PC-3 (cell line): ENCODE measurements around the gene FRK. TPM values are rescaled to one million over a fixed set of nuclear protein-coding genes. Genes with fewer than 3 reads are reported as not detected.
A peak's percentile ranks its signal among the peaks of the same experiment; 100 is the strongest.

Experiments used
- ATAC-seq: fragments of 200-7000 bp; cut with Tn5 transposase; 2 replicates; pipeline ENCODE4 v1.9.1; 2020; ENCODE audit warnings: mild to moderate bottlenecking, moderate library complexity
- BruUV-seq: library from RNA; stranded (reverse); fragments of 400-500 nt; replicated peaks from 2 replicates; lab custom pipeline; 2021; lab: Mats Ljungman, UMichigan
- CTCF ChIA-PET: fragments of 300-600 bp; sonication (Branson Sonifier 250); formaldehyde crosslinking; loops from one replicate; lab custom pipeline; 2022; ENCODE audit warnings: antibody characterized with exemption; lab: Charles Lee
- POLR2A ChIA-PET: fragments of 300-600 bp; sonication (Branson Sonifier 250); formaldehyde crosslinking; loops from one replicate; lab custom pipeline; 2022; ENCODE audit warnings: antibody characterized with exemption; ENCODE audit not compliant: unreplicated experiment; lab: Charles Lee
- DNase-seq: peaks from one replicate; pipeline ENCODE4 v3.0.0-alpha.2; 2015
- H2AFZ ChIP-seq: fragments of 300-600 bp; sonication (generic); 2 replicates; pipeline ENCODE4 v1.6.0; 2016; ENCODE audit warnings: antibody characterized with exemption, low read length
- H3F3A ChIP-seq: fragments of 300-600 bp; sonication (generic); one replicate; pipeline ENCODE4 v1.6.0; 2017; ENCODE audit warnings: antibody characterized with exemption, low read length, control low read depth, mild to moderate bottlenecking; ENCODE audit not compliant: unreplicated experiment
- H3K27ac ChIP-seq: fragments of 300-600 bp; sonication (generic); 2 replicates; pipeline ENCODE4 v1.5.1; 2016; ENCODE audit warnings: mild to moderate bottlenecking, low read length
- H3K27me3 ChIP-seq: fragments of 300-600 bp; sonication (generic); 2 replicates; pipeline ENCODE4 v1.6.1; 2016; ENCODE audit warnings: low read length, mixed read lengths
- H3K36me3 ChIP-seq: fragments of 300-600 bp; sonication (generic); 2 replicates; pipeline ENCODE4 v1.6.1; 2016; ENCODE audit warnings: low read depth, mixed run types, low read length, mixed read lengths
- H3K4me1 ChIP-seq: fragments of 300-600 bp; sonication (generic); 2 replicates; pipeline ENCODE4 v1.5.1; 2016; ENCODE audit warnings: low read length; ENCODE audit not compliant: insufficient read depth
- H3K4me2 ChIP-seq: fragments of 300-600 bp; sonication (generic); 2 replicates; pipeline ENCODE4 v1.6.0; 2016; ENCODE audit warnings: low read length
- H3K4me3 ChIP-seq: fragments of 300-600 bp; sonication (generic); 2 replicates; pipeline ENCODE4 v1.5.1; 2016; ENCODE audit warnings: mild to moderate bottlenecking, low read length, mixed read lengths
- H3K79me2 ChIP-seq: fragments of 300-600 bp; sonication (generic); 2 replicates; pipeline ENCODE4 v1.6.1; 2017; ENCODE audit warnings: low read length, mixed read lengths
- H3K9ac ChIP-seq: fragments of 300-600 bp; sonication (generic); 2 replicates; pipeline ENCODE4 v1.6.0; 2016; ENCODE audit warnings: mild to moderate bottlenecking, low read length
- H3K9me2 ChIP-seq: fragments of 300-600 bp; sonication (generic); replicated peaks from 2 replicates; pipeline ENCODE4 v1.6.1; 2016; ENCODE audit warnings: mixed run types, low read length, mixed read lengths
- H3K9me3 ChIP-seq: fragments of 300-600 bp; sonication (generic); 2 replicates; pipeline ENCODE4 v1.6.1; 2016; ENCODE audit warnings: low read length, mixed read lengths
- H4K20me1 ChIP-seq: fragments of 300-600 bp; sonication (generic); 2 replicates; pipeline ENCODE4 v1.6.1; 2016; ENCODE audit warnings: low read length, mixed read lengths
- EZH2 ChIP-seq: fragments of 300-600 bp; sonication (generic); IDR thresholded peaks from one replicate; pipeline ENCODE4 v1.6.1; 2017; ENCODE audit warnings: antibody characterized with exemption, mild to moderate bottlenecking, low read length; ENCODE audit not compliant: unreplicated experiment
- EZH2phosphoT487 ChIP-seq: fragments of 300-600 bp; sonication (generic); IDR thresholded peaks from 2 replicates; pipeline ENCODE4 v1.6.1; 2018; ENCODE audit warnings: mild to moderate bottlenecking, antibody characterized with exemption, low read length, borderline replicate concordance
- intact Hi-C: fragments of 100-400 bp; cut with micrococcal nuclease; formaldehyde crosslinking; loops from 2 replicates; pipeline ENCODE4 v1.9.0; 2023
- total RNA-seq: library from RNA; depleted of rRNA; stranded (reverse); fragments of >200 nt; gene quantifications from 2 replicates; pipeline ENCODE4 v1.2.3, GENCODE V29; 2014
- TF ChIP-seq, protein P1 (sequence below): fragments of 300-600 bp; sonication (generic); conservative IDR thresholded peaks from 2 replicates; pipeline ENCODE4 v1.5.1; 2017; ENCODE audit warnings: antibody characterized with exemption, low read depth, mild to moderate bottlenecking, low read length

Gene FRK
- total RNA-seq, 1 experiment from 2014 or later: 0.66 TPM

DNA sequence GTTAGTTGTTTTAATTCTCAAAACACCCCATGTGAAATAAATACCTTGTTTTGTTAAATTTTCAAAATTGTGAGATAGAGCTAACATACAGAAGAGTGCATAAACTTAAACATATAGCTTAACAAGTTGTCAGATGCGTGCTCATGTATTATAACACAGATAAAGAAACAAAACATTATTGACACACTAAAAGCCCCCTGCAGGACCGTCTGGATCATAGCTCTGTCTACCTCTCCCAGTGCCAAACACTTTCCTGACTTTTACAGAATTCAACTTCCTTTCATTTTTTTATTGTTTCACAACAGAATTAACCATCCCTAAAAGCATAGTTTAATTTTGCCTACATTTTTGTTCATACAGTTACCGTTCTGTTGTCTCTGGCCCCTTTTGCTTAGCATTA, 17.8 kb upstream of the FRK start:
- DNase-seq: no peak
- BruUV-seq: no TSS peak
- Histone ChIP-seq H3F3A (no peaks in the 10 kb centered on the region), H3K27ac (no peak overlapping the region), H3K4me3 (no peak overlapping the region), H3K4me1 (peaks cover 13% of the 10 kb centered on the region), H3K9me3 (no peaks in the 10 kb centered on the region), H3K9me2 (no peaks in the 10 kb centered on the region), H3K4me2 (no peak overlapping the region), H3K36me3 (no peaks in the 10 kb centered on the region), H4K20me1 (no peaks in the 10 kb centered on the region), H2AFZ (no peak overlapping the region), H3K9ac (no peak overlapping the region), H3K79me2 (no peaks in the 10 kb centered on the region), H3K27me3 (no peaks in the 10 kb centered on the region)
- no peak for ATAC-seq
- TF ChIP-seq EZH2: no peak
- TF ChIP-seq EZH2phosphoT487: no peak
- TF ChIP-seq, protein P1, sequence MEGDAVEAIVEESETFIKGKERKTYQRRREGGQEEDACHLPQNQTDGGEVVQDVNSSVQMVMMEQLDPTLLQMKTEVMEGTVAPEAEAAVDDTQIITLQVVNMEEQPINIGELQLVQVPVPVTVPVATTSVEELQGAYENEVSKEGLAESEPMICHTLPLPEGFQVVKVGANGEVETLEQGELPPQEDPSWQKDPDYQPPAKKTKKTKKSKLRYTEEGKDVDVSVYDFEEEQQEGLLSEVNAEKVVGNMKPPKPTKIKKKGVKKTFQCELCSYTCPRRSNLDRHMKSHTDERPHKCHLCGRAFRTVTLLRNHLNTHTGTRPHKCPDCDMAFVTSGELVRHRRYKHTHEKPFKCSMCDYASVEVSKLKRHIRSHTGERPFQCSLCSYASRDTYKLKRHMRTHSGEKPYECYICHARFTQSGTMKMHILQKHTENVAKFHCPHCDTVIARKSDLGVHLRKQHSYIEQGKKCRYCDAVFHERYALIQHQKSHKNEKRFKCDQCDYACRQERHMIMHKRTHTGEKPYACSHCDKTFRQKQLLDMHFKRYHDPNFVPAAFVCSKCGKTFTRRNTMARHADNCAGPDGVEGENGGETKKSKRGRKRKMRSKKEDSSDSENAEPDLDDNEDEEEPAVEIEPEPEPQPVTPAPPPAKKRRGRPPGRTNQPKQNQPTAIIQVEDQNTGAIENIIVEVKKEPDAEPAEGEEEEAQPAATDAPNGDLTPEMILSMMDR: no peak
- POLR2A ChIA-PET: no interaction called here
- CTCF ChIA-PET: no interaction called here
- intact Hi-C loops: no loop called here

DNA sequence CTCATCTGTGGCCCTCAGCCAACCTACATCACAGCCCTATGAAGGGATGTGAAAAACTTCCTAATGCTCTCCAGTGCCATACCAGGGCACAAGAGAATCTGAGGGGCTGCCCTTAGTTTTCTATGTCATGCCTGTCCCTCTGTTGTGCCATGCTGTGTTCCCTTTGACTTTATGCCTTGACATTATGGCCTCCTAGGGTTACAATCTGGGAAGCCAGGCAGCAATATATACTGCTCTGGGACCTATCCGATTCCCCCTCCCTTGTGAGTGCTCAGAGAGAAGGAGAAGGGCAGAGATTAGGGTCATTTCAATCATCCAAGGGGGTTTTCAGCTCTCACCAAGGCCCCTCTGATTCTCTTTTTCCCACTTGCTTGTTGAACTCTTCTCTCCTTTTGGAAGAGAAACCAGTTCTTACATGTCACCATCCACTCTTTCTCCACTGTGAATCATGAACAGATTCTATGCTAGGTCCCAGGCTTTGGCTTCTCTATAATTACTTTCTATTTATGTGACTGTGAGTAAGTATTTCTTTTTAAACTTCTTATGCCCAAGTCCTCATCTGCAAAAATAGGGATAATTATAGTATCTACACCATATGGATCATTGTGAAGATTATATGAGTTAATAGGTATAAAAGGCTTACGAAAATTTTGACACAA, 14.2 kb upstream of the FRK start:
- Histone ChIP-seq H4K20me1 (no peaks in the 10 kb centered on the region), H3K4me3 (no peak overlapping the region), H3K36me3 (no peaks in the 10 kb centered on the region), H3K79me2 (no peaks in the 10 kb centered on the region), H2AFZ (no peak overlapping the region), H3K9me3 (no peaks in the 10 kb centered on the region), H3K4me1 (peaks cover 41% of the 10 kb centered on the region), H3K9me2 (no peaks in the 10 kb centered on the region), H3K27ac (no peak overlapping the region), H3K27me3 (no peaks in the 10 kb centered on the region), H3K9ac (no peak overlapping the region), H3K4me2 (no peak overlapping the region), H3F3A (no peaks in the 10 kb centered on the region)
- ChIA-PET POLR2A (interaction anchor here (0.6 kb wide), 1 partner anchor 302 kb away, joined by 3 read pairs; no protein-coding TSS in a partner anchor), CTCF (no interaction called here)
- TF ChIP-seq, protein P1: no peak
- TF ChIP-seq EZH2 (no peak), EZH2phosphoT487 (no peak)
- no TSS peak for BruUV-seq
- DNase-seq (peak; percentile 6), ATAC-seq (no peak)
- intact Hi-C loops: loop anchor here (5.0 kb wide), 1 partner anchor 48 kb away; no protein-coding TSS in a partner anchor
